Kasumi-1 (cell line): Measurements from ENCODE around the gene IFT22.
"Not testable (repeated sequence)": the region's sequence is repeated elsewhere in the genome, so short reads cannot be mapped to it uniquely, and the experiment has no call there.

ENCODE experiments used
- DNase-seq, 2 experiments: peaks; one replicate each; lab custom pipeline; 2025; lab: John Stamatoyannopoulos, UW

Gene IFT22

GRCh38 chr7:101321491-101322401 lies at the start of gene IFT22:
Gene IFT22 (minus strand): TSS chr7:101321812. CDS start chr7:101321709, 103 bp downstream.
- DNase-seq = peak; percentile 73 to 74

GRCh38 chr7:101370836-101371235 lies 49.2 kb upstream of the IFT22 start:
- peak; percentile 8 to 16 for DNase-seq

DNA sequence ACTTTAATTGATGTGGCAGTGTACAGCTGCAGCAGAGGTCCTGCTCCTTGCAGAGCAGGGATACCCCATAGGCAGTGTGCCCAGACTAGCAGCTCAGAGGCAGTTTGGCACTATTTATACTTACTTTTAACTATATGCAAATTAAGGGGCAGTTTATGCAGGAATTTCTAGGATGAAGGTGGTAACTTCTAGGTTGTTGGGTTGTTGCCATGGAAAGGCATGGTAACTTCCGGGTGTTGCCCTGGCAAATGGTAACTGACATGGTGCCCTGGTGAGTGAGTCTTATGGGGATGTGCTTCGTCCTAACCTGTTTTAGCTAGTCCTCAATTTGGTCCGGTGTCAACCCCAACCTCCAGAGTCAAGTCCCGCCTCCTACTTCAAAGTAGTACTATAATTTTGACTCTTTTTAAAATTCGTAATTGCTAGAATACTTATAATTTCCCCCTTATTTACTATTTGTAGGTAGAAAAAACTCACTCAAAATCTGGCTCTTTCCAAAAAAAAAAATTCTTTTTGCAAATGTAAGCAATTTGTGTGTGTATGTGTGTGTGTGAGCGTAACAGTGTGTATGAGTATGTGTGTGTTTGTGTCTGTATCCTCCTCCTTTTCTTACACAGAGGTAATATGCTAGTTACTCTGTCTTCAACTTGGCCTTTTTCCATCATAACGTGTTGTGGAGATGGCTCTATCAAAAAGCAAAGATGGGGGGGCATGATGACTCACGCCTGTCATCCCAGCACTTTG lies 47.0 kb upstream of the IFT22 start:
- no peak for DNase-seq

GRCh38 chr7:101367676-101368075 lies 46.1 kb upstream of the IFT22 start:
- DNase-seq = no peak

GRCh38 chr7:101365956-101366355 lies 44.3 kb upstream of the IFT22 start:
- no peak for DNase-seq

DNA sequence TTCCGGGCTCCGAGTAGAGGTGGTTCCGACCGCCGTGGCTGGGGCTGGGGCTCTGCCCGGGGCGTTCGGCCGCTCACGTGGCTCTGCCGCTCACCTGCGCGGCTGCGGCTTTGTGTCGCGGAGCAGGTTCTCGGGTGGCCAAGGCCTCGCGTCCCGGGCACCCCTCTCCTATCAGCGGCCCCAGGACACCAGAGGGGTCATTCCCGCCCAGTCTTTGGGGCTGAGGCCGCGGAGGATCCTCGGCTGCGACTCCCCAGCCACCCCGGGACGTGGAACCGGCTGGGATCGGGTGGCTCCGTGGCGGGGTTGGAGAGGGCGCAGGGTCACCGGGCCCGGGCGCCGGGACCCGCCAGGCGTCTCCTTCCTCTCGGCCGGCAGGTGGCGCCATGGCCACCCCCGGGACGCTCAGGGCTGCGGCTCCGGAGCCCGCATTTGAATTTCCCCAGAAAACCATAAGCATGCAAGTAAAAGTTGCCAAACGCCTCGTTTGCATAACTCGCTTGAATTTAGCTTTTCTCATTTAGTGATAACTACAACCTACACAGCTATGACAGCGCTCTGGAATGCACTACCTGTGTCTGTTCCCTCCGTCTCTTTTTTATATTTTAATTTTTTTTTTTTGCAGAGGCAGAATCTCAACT lies 42.2 kb upstream of the IFT22 start:
- peak; percentile 31 to 49 for DNase-seq

DNA sequence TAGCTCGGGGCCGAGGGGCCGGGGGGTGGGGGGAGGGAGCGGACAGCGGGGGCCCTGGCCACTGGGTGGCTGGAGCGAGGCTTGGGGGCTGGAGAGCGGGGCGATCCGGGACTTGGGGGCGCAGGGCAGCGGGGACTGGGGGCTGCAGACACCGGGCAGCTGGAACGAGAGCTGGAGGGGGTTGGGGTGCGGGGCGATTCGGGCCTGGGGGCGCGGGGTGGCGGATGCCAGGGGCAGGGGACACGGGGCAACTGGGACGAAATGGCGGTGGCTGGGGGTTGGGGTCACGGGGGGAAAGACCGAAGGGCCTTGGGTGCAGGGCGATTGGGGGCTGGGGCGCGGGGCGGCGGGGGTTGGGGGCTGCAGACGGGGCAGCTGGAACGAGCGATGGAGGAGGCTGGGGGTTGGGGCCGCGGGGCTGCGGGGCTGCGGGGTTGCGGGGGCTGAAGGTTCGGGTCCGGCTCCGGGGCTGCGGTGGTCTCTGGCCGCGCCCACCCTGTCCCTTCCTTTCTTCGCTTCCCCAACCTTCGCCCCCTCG lies 41.7 kb upstream of the IFT22 start:
- no peak for DNase-seq

- DNase-seq = peak in 1 of 2 experiments; percentile 4
These were observed 41.0 kb upstream of the IFT22 start, which contains the start of gene COL26A1 for GRCh38 chr7:101362334-101363195. Gene COL26A1 (plus strand): TSS chr7:101362875. CDS start chr7:101363033, 158 bp downstream.

DNA sequence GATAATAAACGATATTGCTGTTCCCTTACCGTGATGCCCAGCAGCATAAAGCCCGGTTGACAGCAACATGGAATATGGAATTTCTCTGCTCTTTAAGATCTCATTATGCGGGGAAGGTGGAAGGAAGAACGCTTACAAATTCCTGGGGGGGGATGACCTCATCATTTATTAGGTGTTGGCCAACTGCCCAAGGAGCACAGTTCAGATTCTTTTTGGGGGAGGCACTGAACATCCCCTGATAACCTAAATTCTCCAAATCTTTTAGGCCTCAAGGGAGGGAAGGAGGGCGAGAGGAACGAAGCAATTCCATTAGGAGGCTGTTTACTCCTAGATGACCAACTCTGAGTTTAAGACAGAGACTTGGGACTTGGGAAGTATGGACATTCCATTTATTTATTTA lies 35.8 kb upstream of the IFT22 start:
- no peak for DNase-seq

- DNase-seq = no peak
These were observed 31.3 kb upstream of the IFT22 start for GRCh38 chr7:101352920-101353308.

DNA sequence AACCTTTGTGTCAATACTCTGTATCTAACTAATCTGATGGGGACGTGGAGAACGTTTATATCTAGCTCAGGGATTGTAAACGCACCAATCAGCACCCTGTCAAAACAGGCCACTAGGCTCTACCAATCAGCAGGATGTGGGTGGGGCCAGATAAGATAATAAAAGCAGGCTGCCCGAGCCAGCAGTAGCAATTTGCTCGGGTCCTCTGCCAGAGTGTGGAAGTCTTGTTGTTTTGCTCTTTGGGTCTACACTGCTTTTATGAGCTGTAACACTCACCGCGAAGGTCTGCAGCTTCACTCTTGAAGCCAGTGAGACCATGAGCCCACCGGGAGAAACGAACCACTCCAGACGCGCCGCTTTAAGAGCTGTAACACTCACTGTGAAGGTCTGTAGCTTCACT lies 27.7 kb upstream of the IFT22 start:
- not testable (repeated sequence) for DNase-seq

DNA sequence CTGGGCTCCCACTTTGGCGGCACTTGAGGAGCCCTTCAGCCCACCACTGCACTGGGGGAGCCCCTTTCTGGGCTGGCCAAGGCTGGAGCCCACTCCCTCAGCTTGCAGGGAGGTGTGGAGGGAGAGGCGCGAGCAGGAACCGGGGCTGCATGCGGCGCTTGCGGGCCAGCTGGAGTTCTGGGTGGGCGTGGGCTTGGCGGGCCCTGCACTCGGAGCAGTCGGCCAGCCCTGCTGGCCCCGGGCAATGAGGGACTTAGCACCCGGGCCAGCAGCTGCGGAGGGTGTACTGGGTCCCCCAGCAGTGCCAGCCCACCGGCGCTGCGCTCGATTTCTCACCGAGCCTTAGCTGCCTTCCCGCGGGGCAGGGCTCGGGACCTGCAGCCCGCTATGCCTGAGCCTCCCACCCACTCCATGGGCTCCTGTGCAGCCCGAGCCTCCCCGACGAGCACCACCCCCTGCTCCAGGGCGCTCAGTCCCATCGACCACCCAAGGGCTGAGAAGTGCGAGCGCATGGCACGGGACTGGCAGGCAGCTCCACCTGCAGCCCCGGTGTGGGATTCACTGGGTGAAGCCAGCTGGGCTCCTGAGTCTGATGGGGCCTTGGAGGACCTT lies 26.9 kb upstream of the IFT22 start:
- DNase-seq = not testable (repeated sequence)

DNA sequence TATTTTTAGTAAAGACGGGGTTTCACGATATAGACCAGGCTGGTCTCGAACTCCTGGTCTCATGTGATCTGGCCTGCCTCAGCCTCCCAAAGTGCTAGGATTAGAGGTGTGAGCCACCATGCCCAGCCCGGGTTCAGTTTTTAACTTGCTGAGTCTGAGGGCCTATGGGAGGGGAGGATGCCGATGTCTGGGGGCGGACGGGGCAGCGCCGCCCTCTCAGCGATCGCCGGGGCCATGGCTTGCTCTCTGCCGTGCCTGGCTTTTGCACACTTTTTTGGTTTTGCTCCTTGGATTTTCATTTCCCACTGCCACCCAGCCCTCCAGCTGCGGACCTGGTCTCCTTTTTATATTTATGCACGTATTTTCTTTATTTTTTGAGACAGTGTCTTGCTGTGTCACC lies 25.9 kb upstream of the IFT22 start:
- no peak for DNase-seq

GRCh38 chr7:101342892-101343291 lies 21.3 kb upstream of the IFT22 start:
- DNase-seq = no peak

DNA sequence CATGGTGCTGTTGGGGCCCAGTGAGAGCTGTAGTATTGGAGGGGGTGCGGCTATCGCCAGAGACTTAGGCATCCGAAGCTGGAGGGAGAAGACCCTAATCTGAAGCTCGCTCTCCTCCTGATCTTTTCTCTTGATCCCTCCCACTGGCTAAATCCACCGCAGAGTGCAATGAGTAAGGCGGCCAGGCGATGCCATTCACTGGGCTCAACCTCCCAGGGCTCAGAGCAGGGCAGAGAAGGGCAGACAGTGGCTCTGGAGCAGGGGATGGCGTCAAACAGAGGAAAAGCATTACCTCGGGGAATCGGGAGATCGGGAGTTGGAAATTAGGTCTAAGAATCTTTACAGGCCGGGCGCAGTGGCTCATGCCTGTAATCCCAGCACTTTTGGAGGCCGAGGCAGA lies 18.8 kb upstream of the IFT22 start:
- no peak for DNase-seq

DNA sequence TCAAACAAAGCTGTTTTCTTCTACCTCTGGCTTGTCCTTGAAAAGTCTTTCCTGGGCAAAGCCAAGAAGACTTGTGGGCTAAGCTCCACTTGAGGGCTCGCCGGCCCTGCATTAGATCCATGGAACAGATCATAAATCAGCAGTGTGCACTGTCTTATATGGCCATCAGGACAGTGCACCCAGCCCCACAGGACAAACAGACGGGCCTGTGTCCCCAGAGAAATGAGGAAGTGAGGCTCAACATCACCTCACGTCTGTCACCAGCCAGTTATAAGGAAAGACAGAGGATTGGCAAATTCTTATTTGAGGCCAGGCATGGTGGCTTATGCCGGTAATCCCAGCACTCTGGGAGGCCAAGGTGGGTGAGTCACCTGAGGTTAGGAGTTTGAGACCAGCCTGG lies 12.3 kb upstream of the IFT22 start:
- DNase-seq = peak; percentile 20 to 22

GRCh38 chr7:101332026-101332425 lies 10.4 kb upstream of the IFT22 start:
- DNase-seq = no peak

GRCh38 chr7:101330011-101330484 lies 8.4 kb upstream of the IFT22 start:
- DNase-seq = no peak

DNA sequence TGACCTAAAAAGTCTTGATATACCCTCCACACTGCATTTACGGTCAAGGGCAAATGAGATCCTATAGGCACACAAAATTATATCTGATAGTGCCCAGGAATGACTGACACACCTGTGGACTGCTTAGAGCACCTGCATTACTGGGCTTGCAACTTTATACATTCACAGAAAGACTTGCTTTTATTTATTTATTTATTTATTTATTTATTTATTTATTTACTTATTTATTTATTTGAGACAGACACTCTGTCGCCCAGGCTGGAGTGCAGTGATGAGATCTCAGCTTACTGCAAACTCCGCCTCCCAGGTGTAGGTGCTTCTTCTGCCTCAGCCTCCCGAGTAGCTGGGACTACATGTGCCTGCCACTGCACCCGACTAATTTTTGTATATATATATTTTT lies 6.5 kb upstream of the IFT22 start:
- DNase-seq = no peak

GRCh38 chr7:101319401-101319800 lies 2.2 kb downstream of the IFT22 start:
- no peak for DNase-seq

DNA sequence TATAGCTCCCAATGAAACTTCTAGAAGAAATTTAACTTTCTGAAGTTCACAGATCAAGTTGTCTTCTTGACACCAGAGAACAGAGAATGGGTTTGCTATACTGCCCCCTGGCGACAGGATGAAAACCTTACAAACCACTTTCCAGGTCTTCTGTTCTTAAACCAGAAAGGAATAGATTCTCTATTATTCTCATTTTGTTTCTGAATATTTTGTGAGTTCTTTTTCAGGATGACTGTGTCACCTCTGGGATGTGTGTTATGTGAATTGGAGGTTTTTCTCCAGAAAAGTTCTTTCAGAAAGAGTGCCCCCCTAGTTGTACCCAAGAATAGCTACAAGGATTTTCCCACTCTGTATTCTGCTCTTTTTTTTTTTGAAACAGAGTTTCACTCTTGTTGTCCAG lies 6.3 kb downstream of the IFT22 start:
- DNase-seq = peak; percentile 46 to 51
